Measurements from ENCODE around the gene FOSL2.

Gene FOSL2

DNA sequence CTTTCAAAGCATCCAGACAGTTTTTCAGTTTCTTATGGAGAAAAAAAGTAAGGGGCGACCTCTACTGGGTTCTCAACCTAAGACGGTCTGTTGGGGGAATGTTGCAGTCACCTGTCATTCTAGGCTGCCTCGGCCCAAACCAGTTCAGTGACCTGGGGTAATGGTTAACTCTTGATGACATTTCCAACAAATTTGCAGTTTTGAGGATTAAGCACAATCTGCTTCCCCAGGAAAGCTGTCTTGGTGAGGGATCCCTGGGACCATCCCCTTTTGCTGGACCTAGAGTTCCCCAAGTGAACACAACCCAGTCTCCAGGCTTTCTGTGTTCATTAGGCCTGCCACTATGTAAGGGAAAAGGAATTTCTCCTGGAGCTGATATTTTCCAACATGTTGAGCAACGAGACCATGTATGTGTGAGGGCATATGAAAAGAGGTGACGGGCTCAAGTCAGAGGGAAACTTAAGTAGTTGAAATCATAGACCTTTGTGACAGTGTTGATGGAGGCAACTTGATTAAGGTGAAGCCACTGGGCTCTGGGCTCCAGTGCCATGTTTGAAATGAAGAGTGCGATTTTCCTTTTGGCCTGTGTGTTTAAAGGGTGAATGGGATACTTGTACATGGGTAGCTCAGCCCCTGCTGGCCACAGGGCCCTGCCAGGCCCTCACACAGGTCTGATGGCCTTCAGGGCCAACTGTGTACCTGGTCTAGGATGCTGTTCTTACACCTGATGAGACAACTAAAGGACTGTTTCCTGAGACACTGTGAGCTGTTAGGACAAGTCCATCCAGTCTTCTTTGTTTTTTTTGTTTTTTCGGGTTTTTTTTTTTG is 27.0 kb downstream of the FOSL2 start:
- H3K27ac Mint-ChIP-seq: no peak overlapping the region
- peaks cover 15% of the 10 kb centered on the region for H3K4me1 Mint-ChIP-seq
- no peak overlapping the region for H3K4me3 Mint-ChIP-seq
- no peaks in the 10 kb centered on the region for H3K36me3 Mint-ChIP-seq (ENCODE audit: low read depth)
- no peaks in the 10 kb centered on the region for H3K27me3 Mint-ChIP-seq (ENCODE audit: low read depth, poor library complexity)
- no peak for TF ChIP-seq CTCF (IDR thresholded peaks at IDR 0.05)
- no peak for DNase-seq
- H3K9me3 Mint-ChIP-seq: no peaks in the 10 kb centered on the region

- DNase-seq: no peak
- Mint-ChIP-seq H3K27me3 (ENCODE audit: low read depth, poor library complexity) (peaks cover 4% of the 10 kb centered on the region), H3K4me3 (no peak overlapping the region), H3K9me3 (no peaks in the 10 kb centered on the region), H3K4me1 (peaks cover 9% of the 10 kb centered on the region), H3K27ac (no peak overlapping the region), H3K36me3 (ENCODE audit: low read depth) (no peaks in the 10 kb centered on the region)
- TF ChIP-seq CTCF (IDR thresholded peaks at IDR 0.05): no peak
Observed at GRCh38 chr2:28420722-28421121, 28.1 kb downstream of the FOSL2 start.

GRCh38 chr2:28422908-28423741 is 30.5 kb downstream of the FOSL2 start:
- Mint-ChIP-seq H3K9me3 (no peaks in the 10 kb centered on the region), H3K27me3 (ENCODE audit: low read depth, poor library complexity) (peaks cover 7% of the 10 kb centered on the region), H3K4me3 (no peak overlapping the region), H3K4me1 (peaks cover 17% of the 10 kb centered on the region), H3K36me3 (ENCODE audit: low read depth) (no peaks in the 10 kb centered on the region), H3K27ac (no peak overlapping the region)
- no peak for TF ChIP-seq CTCF (IDR thresholded peaks at IDR 0.05)
- DNase-seq: no peak

- H3K4me1 Mint-ChIP-seq: peaks cover 17% of the 10 kb centered on the region
- no peak overlapping the region for H3K27ac Mint-ChIP-seq
- no peak overlapping the region for H3K4me3 Mint-ChIP-seq
- DNase-seq: no peak
- H3K36me3 Mint-ChIP-seq (ENCODE audit: low read depth): no peaks in the 10 kb centered on the region
- no peaks in the 10 kb centered on the region for H3K9me3 Mint-ChIP-seq
- H3K27me3 Mint-ChIP-seq (ENCODE audit: low read depth, poor library complexity): peaks cover 7% of the 10 kb centered on the region
- no peak for TF ChIP-seq CTCF (IDR thresholded peaks at IDR 0.05)
Observed at GRCh38 chr2:28423856-28424605, 31.4 kb downstream of the FOSL2 start.

DNA sequence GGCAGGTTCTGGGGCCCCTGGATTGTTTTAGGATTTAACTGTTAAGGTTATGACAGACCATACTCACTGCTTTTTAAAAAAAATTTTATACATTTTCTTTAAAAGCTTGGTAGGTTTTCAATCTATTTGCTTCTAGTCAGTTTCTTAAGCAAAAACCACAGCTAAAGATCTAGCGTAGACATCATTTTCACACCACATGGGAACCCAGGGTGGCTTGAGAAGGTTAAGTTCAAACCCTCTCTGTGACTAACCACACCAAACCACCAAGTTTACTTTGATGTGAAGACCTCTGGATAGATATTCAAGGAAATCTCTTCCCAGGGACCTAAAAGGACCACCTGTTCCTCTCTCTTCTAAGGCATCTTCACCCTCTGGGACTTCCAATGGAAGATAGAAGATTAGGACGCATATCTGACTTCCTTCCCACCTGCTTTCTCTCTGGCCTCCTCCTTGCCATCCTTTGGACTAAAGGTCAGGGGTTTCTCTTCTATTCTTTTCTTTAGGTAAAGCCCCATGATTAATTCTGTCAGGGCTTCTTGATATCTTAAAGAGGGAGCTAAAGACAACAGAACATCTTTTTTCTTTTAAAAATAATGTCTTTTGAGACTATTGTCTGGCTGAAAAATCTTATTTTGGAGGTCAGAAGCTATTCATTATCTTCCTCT is 32.3 kb downstream of the FOSL2 start:
- Mint-ChIP-seq H3K27me3 (ENCODE audit: low read depth, poor library complexity) (peaks cover 7% of the 10 kb centered on the region), H3K9me3 (no peaks in the 10 kb centered on the region), H3K27ac (no peak overlapping the region), H3K4me3 (no peak overlapping the region), H3K36me3 (ENCODE audit: low read depth) (no peaks in the 10 kb centered on the region), H3K4me1 (peaks cover 17% of the 10 kb centered on the region)
- TF ChIP-seq CTCF (IDR thresholded peaks at IDR 0.05): no peak
- no peak for DNase-seq
